GM10266 (cell line): Measurements from ENCODE around the gene ANTKMT.
"Not testable (repeated sequence)": the region's sequence is repeated elsewhere in the genome, so short reads cannot be mapped to it uniquely, and the experiment has no call there.

Source experiments
- DNase-seq: peaks from one replicate; pipeline ENCODE4 v3.0.0; 2012; ENCODE audit errors: extremely low spot score
- TF ChIP-seq, protein P1 (sequence below): IDR thresholded peaks from 2 replicates; pipeline ENCODE4 v1.5.1; 2012; ENCODE audit warnings: mild to moderate bottlenecking, low read depth; ENCODE audit not compliant: control insufficient read depth, insufficient read depth; ENCODE audit errors: missing control alignments

The ANTKMT gene

DNA sequence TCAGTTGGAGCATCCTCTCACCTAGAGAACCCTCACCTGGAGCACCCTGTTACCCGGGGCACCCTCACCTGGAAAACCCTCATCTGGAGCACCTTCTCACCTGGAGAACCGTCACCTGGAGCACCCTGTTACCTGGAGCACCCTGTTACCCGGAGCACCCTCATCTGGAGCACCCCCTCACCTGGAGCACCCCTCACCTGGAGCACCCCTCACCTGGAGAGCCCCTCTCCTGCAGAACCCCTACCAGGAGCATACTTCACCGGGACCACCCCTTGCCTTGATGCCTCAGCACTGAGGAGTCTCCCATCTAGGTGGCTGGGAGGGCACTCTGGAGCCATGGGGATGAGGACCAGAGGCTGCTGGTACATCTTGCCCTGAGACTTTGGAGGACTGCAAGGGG lies 12.0 kb upstream of the ANTKMT start:
- DNase-seq, result no peak
- TF ChIP-seq, protein P1, sequence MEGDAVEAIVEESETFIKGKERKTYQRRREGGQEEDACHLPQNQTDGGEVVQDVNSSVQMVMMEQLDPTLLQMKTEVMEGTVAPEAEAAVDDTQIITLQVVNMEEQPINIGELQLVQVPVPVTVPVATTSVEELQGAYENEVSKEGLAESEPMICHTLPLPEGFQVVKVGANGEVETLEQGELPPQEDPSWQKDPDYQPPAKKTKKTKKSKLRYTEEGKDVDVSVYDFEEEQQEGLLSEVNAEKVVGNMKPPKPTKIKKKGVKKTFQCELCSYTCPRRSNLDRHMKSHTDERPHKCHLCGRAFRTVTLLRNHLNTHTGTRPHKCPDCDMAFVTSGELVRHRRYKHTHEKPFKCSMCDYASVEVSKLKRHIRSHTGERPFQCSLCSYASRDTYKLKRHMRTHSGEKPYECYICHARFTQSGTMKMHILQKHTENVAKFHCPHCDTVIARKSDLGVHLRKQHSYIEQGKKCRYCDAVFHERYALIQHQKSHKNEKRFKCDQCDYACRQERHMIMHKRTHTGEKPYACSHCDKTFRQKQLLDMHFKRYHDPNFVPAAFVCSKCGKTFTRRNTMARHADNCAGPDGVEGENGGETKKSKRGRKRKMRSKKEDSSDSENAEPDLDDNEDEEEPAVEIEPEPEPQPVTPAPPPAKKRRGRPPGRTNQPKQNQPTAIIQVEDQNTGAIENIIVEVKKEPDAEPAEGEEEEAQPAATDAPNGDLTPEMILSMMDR, result no peak

- no peak for DNase-seq
- TF ChIP-seq, protein P1, result no peak
Measured at GRCh38 chr16:709566-710499, 11.1 kb upstream of the ANTKMT start.

GRCh38 chr16:710500-711075 lies 10.4 kb upstream of the ANTKMT start:
- DNase-seq, result no peak
- TF ChIP-seq, protein P1, result no peak

DNA sequence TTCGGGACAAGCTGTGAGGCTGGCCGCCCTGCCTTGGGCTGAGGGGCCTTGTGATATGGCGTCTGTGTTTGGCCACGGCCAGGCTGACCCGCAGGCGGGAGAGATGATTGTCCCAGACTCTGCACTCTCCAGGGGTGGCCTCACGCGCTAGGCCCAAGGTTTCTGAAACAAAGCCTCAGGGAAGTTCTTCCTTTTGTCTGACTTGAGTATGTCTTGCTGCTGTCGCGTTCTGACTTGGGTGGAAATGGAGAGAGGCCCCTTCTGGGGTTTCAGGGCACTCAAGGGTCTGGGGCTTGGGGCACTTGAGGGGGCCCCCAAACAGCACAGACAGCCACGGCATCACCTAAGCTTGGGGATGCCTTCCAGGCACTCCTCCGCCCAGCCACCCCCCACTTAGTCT lies 9.9 kb upstream of the ANTKMT start:
- TF ChIP-seq, protein P1, result no peak
- DNase-seq, result no peak

DNA sequence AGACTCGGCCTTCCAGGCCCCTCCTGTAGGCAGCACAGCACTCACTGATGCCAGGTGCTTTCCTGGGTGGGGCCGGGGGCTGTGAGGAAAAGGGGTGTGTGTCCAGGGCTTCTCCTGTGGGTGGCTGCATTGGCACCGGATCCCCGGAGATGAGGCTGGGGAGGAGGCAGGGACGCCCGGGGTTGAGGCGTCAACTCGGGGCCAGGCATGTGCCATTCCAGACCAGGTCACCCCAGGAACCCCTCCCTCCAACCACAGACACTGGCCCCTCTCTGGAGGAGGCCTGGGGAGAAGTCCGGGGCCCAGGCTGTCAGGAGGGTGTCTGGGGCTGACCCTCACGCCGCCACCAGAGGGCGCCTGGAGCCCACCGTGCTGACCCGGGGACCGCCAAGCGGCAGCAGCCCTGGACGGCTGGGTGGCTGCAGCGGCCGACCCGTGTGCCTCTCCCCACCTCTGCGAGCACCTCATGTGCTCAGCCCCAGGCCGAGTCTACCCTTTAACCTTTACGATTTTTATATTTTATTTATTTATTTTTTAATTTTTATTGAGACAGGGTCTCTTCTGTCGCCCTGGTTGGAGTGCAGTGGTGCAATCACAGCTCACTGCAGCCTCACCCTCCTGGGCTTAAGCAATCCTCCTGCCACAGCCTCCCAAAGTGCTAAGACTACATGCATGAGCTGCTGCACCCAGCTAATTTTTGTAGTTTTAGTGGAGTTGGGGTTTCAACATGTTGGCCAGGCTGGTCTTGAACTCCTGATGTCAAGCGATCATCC lies 9.2 kb upstream of the ANTKMT start:
- TF ChIP-seq, protein P1, result peak; percentile 95
- peak; percentile 95 for DNase-seq

GRCh38 chr16:712740-713250 lies 8.2 kb upstream of the ANTKMT start:
- TF ChIP-seq, protein P1, result peak; percentile 38
- DNase-seq, result not testable (repeated sequence)
